Gastrocnemius medialis (tissue), 4 donors: Measurements from ENCODE around the gene HECTD4.

Experiments used
- POLR2A ChIP-seq, 2 donors: fragments of 450-650 bp; IDR thresholded peaks; one replicate each; pipeline ENCODE4 v1.6.1; 2017; ENCODE audit warnings: antibody characterized with exemption in 2 of 2, mild to moderate bottlenecking in 2 of 2, moderate library complexity in 2 of 2
- TF ChIP-seq, protein P1 (sequence below), 5 experiments: fragments of 450-650 bp in 3 of 5; fragments of 200-600 bp in 2 of 5; sonication (generic) in 2 of 5; IDR thresholded peaks in 4 of 5; conservative IDR thresholded peaks in 1 of 5; 1 replicate in 4 of 5; 2 replicates in 1 of 5; pipeline ENCODE4 v1.5.1; 2016 to 2019; ENCODE audit warnings: antibody characterized with exemption in 5 of 5, mild to moderate bottlenecking in 3 of 5, moderate library complexity in 3 of 5

DNA sequence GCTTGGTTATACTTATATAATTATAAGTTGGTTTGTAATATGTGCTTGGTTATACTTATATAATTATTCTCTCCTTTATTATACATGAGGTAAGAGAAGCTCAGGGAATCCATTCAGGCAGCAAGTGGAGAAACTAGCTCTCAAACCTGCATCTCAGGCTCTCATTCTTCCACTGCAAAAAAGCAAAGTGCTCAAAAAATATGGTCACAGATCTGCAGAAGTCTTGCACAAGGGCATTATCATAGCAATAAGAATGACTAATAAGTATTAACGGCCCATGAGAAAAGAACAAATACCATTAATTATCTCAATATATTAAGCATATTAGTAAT, 257.3 kb downstream of the HECTD4 start:
- TF ChIP-seq, protein P1, sequence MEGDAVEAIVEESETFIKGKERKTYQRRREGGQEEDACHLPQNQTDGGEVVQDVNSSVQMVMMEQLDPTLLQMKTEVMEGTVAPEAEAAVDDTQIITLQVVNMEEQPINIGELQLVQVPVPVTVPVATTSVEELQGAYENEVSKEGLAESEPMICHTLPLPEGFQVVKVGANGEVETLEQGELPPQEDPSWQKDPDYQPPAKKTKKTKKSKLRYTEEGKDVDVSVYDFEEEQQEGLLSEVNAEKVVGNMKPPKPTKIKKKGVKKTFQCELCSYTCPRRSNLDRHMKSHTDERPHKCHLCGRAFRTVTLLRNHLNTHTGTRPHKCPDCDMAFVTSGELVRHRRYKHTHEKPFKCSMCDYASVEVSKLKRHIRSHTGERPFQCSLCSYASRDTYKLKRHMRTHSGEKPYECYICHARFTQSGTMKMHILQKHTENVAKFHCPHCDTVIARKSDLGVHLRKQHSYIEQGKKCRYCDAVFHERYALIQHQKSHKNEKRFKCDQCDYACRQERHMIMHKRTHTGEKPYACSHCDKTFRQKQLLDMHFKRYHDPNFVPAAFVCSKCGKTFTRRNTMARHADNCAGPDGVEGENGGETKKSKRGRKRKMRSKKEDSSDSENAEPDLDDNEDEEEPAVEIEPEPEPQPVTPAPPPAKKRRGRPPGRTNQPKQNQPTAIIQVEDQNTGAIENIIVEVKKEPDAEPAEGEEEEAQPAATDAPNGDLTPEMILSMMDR (IDR thresholded peaks at IDR 0.05 in 4 of 5, conservative IDR thresholded peaks at IDR 0.05 in 1 of 5): no peak
- TF ChIP-seq POLR2A (IDR thresholded peaks at IDR 0.05): no peak
